Activated CD4-positive, alpha-beta memory T cell treated with anti-CD3 and anti-CD28 coated beads, Interleukin-2, amount 10 ng/mL, durations not matched to agents 7 days and 5 days (primary cell): ENCODE data around the gene PCSK4. TPM values are rescaled to one million over a fixed set of nuclear protein-coding genes. Genes with fewer than 3 reads are reported as not detected.

Experiments used
- CTCF ChIA-PET: fragments of 350-600 bp; sonication (Branson Sonifier 250); formaldehyde crosslinking; loops from one replicate; lab custom pipeline; 2021; ENCODE audit warnings: antibody characterized with exemption, inconsistent platforms; lab: Charles Lee
- POLR2A ChIA-PET: fragments of 350-600 bp; sonication (Branson Sonifier 250); formaldehyde crosslinking; loops from one replicate; lab custom pipeline; 2021; ENCODE audit warnings: antibody characterized with exemption; lab: Charles Lee
- DNase-seq: peaks from one replicate; pipeline ENCODE4 v3.0.0-alpha.2; 2020
- H3K27ac Mint-ChIP-seq: one replicate; pipeline ENCODE4 v1.8.0; 2021; ENCODE audit warnings: mild to moderate bottlenecking, mixed read lengths
- H3K27me3 Mint-ChIP-seq: one replicate; pipeline ENCODE4 v1.8.0; 2021; ENCODE audit warnings: mixed read lengths
- H3K36me3 Mint-ChIP-seq: one replicate; pipeline ENCODE4 v1.8.0; 2021; ENCODE audit warnings: low read depth, mixed read lengths
- H3K4me1 Mint-ChIP-seq: one replicate; pipeline ENCODE4 v1.8.0; 2021; ENCODE audit warnings: mixed read lengths
- H3K4me3 Mint-ChIP-seq: one replicate; pipeline ENCODE4 v1.8.0; 2021; ENCODE audit warnings: mild to moderate bottlenecking, mixed read lengths
- H3K9me3 Mint-ChIP-seq: one replicate; pipeline ENCODE4 v1.8.0; 2021; ENCODE audit warnings: mixed read lengths
- total RNA-seq, 2 experiments: library from RNA; stranded (reverse); gene quantifications; one replicate each; pipeline ENCODE4 v1.2.3, GENCODE V29; 2021

Gene PCSK4
- total RNA-seq, 2 experiments from 2014 or later = 2.5 to 3.6 TPM

- POLR2A ChIA-PET = no interaction called here
- CTCF ChIA-PET = no interaction called here
- no peaks in the 10 kb centered on the region for H3K36me3 Mint-ChIP-seq
- no peaks in the 10 kb centered on the region for H3K9me3 Mint-ChIP-seq
- peaks cover 5% of the 10 kb centered on the region for H3K4me1 Mint-ChIP-seq
- no peak overlapping the region for H3K27ac Mint-ChIP-seq
- no peak for DNase-seq
- H3K4me3 Mint-ChIP-seq = no peak overlapping the region
- peaks cover 11% of the 10 kb centered on the region for H3K27me3 Mint-ChIP-seq
Measured at GRCh38 chr19:1495799-1496713, 5.9 kb upstream of the PCSK4 start.

DNA sequence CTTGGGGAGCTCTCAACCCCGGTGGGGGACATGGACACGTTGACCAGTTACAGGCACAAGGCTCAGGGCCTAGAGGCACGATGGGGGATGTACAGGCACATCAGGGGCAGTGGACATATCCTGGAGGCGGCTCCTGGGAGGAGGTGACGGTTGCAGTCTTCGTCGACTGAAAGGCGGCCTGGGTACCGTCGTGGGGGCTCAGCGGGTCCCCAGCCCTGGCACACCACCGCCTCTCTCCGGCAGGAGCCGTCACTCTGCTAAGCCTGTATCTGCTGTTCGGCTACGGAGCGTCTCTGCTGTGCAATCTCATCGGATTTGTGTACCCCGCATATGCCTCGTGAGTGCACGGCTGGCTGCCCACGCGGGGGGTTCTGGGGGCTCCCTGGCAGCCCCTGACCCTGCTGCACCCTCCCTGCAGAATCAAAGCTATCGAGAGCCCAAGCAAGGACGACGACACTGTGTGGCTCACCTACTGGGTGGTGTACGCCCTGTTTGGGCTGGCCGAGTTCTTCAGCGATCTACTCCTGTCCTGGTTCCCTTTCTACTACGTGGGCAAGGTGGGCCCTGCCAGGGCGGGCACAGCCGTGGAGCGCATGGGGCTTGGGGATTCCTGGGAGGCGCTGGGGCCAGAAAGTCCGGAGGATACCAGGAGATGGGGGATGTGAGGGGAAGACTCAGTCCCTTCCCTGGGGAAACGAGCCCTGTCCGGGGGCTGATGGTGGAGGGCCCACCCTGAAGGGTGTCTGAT is 5.1 kb upstream of the PCSK4 start:
- no peak overlapping the region for H3K27ac Mint-ChIP-seq
- no peaks in the 10 kb centered on the region for H3K36me3 Mint-ChIP-seq
- no peaks in the 10 kb centered on the region for H3K9me3 Mint-ChIP-seq
- no peak for DNase-seq
- POLR2A ChIA-PET = no interaction called here
- H3K4me3 Mint-ChIP-seq = no peak overlapping the region
- peaks cover 11% of the 10 kb centered on the region for H3K27me3 Mint-ChIP-seq
- H3K4me1 Mint-ChIP-seq = peaks cover 9% of the 10 kb centered on the region
- CTCF ChIA-PET = no interaction called here

DNA sequence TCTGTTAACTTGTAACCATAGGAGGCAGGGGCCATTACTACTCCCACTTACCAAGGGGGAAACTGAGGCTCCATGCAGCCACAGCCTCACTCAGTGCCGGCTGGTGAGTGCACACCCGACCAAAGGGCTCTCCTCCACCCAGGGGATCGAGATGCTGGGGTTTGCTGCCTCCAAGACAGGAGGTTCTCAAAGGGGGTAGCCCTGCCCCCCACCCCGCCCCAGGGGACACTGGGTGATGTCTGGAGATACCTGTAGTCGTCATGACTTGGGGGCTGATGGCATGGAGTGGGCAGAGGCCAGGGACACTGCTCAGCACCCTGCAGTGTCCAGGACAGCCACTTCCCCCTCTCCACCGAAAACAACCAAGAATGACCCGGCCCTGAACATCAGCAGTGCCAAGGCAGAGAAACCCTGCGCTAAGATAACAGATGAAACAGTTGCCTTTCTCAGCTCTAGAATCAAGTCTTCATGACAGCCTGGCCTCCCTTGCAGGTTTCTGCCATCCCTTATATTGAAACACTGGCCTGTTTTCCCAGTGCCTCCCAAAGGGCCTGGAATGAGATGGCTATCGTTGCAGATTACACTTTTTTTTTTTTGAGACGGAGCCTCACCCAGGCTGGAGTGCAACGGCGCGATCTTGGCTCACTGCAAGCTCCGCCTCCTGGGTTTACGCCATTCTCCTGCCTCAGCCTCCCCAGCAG is 4.1 kb upstream of the PCSK4 start:
- Mint-ChIP-seq H3K9me3 (no peaks in the 10 kb centered on the region), H3K27me3 (peaks cover 11% of the 10 kb centered on the region), H3K36me3 (no peaks in the 10 kb centered on the region), H3K27ac (no peak overlapping the region), H3K4me3 (no peak overlapping the region), H3K4me1 (peaks cover 14% of the 10 kb centered on the region)
- ChIA-PET CTCF (interaction anchor here (0.9 kb wide), 1 partner anchor 8 kb away, joined by 3 read pairs; no protein-coding TSS in a partner anchor), POLR2A (no interaction called here)
- DNase-seq = no peak

GRCh38 chr19:1492474-1493006 is 2.4 kb upstream of the PCSK4 start:
- no peaks in the 10 kb centered on the region for H3K9me3 Mint-ChIP-seq
- no peak overlapping the region for H3K27ac Mint-ChIP-seq
- no peaks in the 10 kb centered on the region for H3K36me3 Mint-ChIP-seq
- ChIA-PET CTCF (no interaction called here), POLR2A (no interaction called here)
- peaks cover 11% of the 10 kb centered on the region for H3K27me3 Mint-ChIP-seq
- no peak overlapping the region for H3K4me3 Mint-ChIP-seq
- H3K4me1 Mint-ChIP-seq = peaks cover 15% of the 10 kb centered on the region
- DNase-seq = no peak

GRCh38 chr19:1491849-1492170 is 1.7 kb upstream of the PCSK4 start:
- H3K9me3 Mint-ChIP-seq = no peaks in the 10 kb centered on the region
- H3K36me3 Mint-ChIP-seq = no peaks in the 10 kb centered on the region

GRCh38 chr19:1491114-1491848 is 1.1 kb upstream of the PCSK4 start, which contains the start of gene REEP6:
REEP6 (plus strand) TSS chr19:1491181; CDS start chr19:1491270, 89 bp downstream.
- H3K4me3 Mint-ChIP-seq = peak within 1 kb of the TSS; percentile 82
- DNase-seq = no peak
- H3K4me1 Mint-ChIP-seq = peaks cover 15% of the 10 kb centered on the region
- ChIA-PET CTCF (interaction anchor here (0.6 to 1.0 kb wide), 9 partner anchors 11 to 297 kb away, joined by 3 to 5 read pairs (median 3); no protein-coding TSS in a partner anchor), POLR2A (interaction anchor here (0.9 to 1.7 kb wide), 3 partner anchors 18 to 114 kb away, joined by 3 to 4 read pairs (median 3); partner anchors contain the start of gene UQCR11)
- peak within 1 kb of the TSS; percentile 69 for H3K27ac Mint-ChIP-seq
- peaks cover 11% of the 10 kb centered on the region for H3K27me3 Mint-ChIP-seq
- no peaks in the 10 kb centered on the region for H3K36me3 Mint-ChIP-seq
- H3K9me3 Mint-ChIP-seq = no peaks in the 10 kb centered on the region

More at GRCh38 chr19:1491849-1492170, 1.7 kb upstream of the PCSK4 start:
- no peak for DNase-seq
- Mint-ChIP-seq H3K4me3 (peak overlapping the region; percentile 38), H3K4me1 (peaks cover 15% of the 10 kb centered on the region), H3K27ac (no peak overlapping the region), H3K27me3 (peaks cover 11% of the 10 kb centered on the region)
- POLR2A ChIA-PET = no interaction called here
- CTCF ChIA-PET = interaction anchor here (0.6 kb wide), 1 partner anchor 55 kb away, joined by 4 read pairs; no protein-coding TSS in a partner anchor

DNA sequence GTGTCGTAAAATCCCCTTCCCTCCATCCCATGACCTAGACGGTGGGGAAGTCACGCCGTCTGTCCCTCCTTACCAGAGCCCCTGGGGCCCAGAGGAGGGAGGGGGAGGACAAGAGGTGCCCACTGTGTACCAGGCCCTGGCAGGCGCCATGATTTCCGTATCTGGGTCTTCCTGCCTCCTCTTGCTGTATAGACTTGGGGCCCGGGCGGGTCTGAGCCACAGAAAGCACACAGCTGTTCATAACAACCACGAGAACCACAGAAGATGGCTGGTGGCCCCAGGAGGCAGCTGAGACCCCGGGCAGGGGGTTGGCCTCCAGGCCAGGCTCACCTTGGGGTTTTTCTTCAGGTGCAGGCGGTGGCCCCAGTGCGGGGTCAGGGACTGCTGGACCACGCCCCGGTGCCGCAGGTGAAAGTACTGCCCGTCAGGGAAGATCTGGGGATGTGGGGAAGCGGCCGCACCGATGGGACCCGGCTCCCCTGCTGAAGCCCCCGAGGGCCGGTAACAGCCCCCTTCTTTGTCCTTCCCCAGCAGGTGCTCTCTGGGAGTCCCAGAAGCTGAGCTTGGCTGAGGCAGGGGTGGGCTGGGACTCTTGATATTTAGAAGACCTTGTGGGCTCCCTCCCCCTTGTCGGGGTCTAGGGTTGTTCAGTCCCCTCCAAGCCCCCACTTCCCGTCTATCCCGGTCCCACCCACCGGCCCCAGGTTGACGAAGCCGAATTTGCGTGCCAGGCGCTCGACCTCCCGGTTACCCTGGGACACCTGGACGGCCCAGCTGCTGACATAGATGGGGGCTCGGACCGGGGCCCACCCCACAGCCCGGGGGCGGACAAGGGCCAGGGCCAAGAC is 463 bp downstream of the PCSK4 start:
- H3K27me3 Mint-ChIP-seq = peaks cover 11% of the 10 kb centered on the region
- H3K27ac Mint-ChIP-seq = no peak overlapping the region
- POLR2A ChIA-PET = interaction anchor here (1.7 kb wide), 1 partner anchor 18 kb away, joined by 4 read pairs; no protein-coding TSS in a partner anchor
- H3K4me1 Mint-ChIP-seq = peaks cover 15% of the 10 kb centered on the region
- H3K4me3 Mint-ChIP-seq = peak overlapping the region; percentile 46
- no peaks in the 10 kb centered on the region for H3K36me3 Mint-ChIP-seq
- H3K9me3 Mint-ChIP-seq = no peaks in the 10 kb centered on the region
- no peak for DNase-seq
- CTCF ChIA-PET = interaction anchor here (0.6 kb wide), 1 partner anchor 349 kb away, joined by 3 read pairs; no protein-coding TSS in a partner anchor

DNA sequence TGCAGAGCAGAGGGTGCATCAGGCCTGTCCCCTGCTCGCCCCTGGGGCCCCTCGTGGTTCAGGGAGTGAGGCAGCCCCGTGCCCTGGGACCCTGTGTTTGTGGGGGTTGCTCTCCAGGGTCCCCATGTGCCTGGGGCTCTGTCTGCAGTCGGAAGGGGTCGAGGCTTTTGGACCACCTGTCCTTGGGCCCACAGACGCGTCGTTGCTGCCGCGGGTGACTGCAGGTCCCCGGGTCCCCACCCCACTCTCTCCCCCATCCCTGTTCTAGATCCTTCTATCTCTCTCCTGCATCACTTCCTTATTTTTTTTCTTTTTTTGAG is 1.9 kb downstream of the PCSK4 start:
- DNase-seq = no peak
- Mint-ChIP-seq H3K4me1 (peaks cover 15% of the 10 kb centered on the region), H3K27me3 (peaks cover 11% of the 10 kb centered on the region), H3K36me3 (no peaks in the 10 kb centered on the region), H3K4me3 (no peak overlapping the region), H3K9me3 (no peaks in the 10 kb centered on the region), H3K27ac (no peak overlapping the region)
- ChIA-PET POLR2A (no interaction called here), CTCF (no interaction called here)

DNA sequence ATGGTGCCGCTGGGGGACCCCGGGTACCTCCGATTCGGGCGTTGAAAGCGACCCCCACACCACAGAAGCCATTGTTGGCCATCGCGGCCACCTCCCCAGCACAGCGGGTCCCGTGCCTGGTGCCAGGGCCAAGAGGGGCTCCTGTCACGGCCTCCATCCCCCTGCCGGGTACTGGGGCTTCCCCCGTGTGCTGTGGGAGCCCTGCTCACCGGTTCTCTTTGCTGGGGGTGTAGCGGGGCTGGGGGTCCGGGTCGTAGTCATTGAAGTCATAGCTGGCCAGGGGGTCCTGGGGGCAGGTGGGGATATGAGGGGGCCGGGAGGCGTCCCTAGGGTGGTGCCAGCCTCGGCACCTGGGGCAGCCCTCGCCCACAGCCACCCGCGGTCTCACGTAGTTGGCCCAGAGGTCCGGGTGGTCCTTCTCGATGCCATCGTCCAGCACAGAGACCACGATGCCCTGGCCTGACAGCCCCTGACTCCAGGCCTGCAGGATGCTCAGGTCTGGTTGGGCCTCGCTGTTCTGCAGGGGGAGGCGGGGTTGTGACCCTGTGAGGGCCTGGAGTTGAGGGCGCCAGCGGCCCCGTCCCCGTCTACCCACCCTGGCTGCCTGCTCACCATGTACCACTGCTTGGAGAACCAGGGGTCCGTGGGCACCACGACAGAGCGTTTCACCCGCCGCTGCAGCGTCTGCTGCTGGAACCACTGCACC is 2.4 kb downstream of the PCSK4 start:
- H3K4me1 Mint-ChIP-seq = peaks cover 15% of the 10 kb centered on the region
- ChIA-PET POLR2A (no interaction called here), CTCF (no interaction called here)
- H3K36me3 Mint-ChIP-seq = no peaks in the 10 kb centered on the region
- no peak overlapping the region for H3K4me3 Mint-ChIP-seq
- peaks cover 9% of the 10 kb centered on the region for H3K27me3 Mint-ChIP-seq
- no peaks in the 10 kb centered on the region for H3K9me3 Mint-ChIP-seq
- DNase-seq = no peak
- H3K27ac Mint-ChIP-seq = no peak overlapping the region

DNA sequence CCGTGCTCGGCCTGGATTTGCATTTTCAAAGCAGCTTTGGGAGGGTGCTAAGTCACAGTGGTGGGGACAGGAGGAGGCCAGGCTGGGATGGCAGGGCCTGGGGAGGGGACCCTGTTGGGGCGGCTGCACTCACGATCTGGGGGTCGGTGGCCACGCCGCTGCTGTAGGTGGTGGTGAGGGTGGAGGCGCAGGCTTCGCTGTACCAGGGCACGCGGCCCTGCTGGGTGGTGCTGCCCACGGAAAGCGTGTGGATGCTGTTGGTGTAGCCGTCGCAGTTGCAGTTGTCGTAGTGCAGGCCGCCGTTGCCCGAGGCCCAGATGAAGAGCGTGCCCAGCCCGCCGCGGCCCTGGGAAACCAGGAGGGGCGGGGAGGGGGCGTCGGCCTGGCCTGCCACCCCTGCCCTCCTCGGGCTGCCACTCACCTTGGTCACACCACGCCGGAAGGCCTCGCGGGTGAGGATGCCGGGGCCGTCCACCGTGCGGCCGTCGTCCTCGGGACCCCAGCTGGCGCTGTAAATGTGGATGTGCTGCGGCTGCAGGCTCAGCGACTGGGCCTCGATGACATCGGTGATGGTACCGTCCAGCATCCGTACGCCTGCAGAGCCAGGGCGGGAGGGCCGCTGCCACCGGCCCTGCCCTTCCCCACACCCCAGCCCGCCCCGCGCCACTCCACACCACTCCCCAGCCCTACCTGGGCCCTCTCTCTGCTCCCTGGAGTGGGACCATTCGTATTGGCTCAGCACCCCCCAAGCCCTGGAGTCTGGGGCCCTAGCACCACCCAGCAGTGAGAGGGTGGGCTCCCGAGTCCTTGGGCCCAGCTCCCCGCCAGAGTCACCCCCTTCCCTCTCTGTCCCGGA is 3.2 kb downstream of the PCSK4 start:
- no peaks in the 10 kb centered on the region for H3K36me3 Mint-ChIP-seq
- no peak overlapping the region for H3K4me3 Mint-ChIP-seq
- DNase-seq = no peak
- H3K27ac Mint-ChIP-seq = no peak overlapping the region
- ChIA-PET CTCF (no interaction called here), POLR2A (no interaction called here)
- peaks cover 13% of the 10 kb centered on the region for H3K4me1 Mint-ChIP-seq
- peaks cover 4% of the 10 kb centered on the region for H3K27me3 Mint-ChIP-seq
- no peaks in the 10 kb centered on the region for H3K9me3 Mint-ChIP-seq
